K562 (cell line): Measurements from ENCODE around the gene PPIL1. TPM values are rescaled to one million over a fixed set of nuclear protein-coding genes. Genes with fewer than 3 reads are reported as not detected.

Experiments
- ATF1 ChIP-seq, 2 experiments: fragments of 450-650 bp in 1 of 2; IDR thresholded peaks; 2 replicates each; pipeline ENCODE4 v1.6.1; 2016; ENCODE audit warnings: missing compliant biosample characterization in 1 of 2, missing genetic modification characterization in 1 of 2
- CHD4 ChIP-seq: fragments of 200-600 bp; sonication (generic); IDR thresholded peaks from 3 replicates; pipeline ENCODE4 v1.6.1; 2012; ENCODE audit warnings: low read depth, mild to moderate bottlenecking, mixed read lengths, low read length, inconsistent platforms; ENCODE audit not compliant: insufficient read depth, insufficient replicate concordance, poor library complexity, severe bottlenecking
- DACH1 ChIP-seq: fragments of 450-650 bp; IDR thresholded peaks from 2 replicates; pipeline ENCODE4 v1.6.1; 2018; ENCODE audit not compliant: partially characterized antibody
- DPF2 ChIP-seq: fragments of 450-650 bp; IDR thresholded peaks from 2 replicates; pipeline ENCODE4 v1.6.1; 2016
- ELF2 ChIP-seq: fragments of 250-450 bp; sonication (Bioruptor Pico); IDR thresholded peaks from 2 replicates; pipeline ENCODE4 v1.5.0; 2021; ENCODE audit warnings: mild to moderate bottlenecking
- FOS ChIP-seq: IDR thresholded peaks from 3 replicates; pipeline ENCODE4 v1.6.1; 2011; ENCODE audit not compliant: insufficient read length; ENCODE audit errors: extremely low read depth
- GABPB2 ChIP-seq: fragments of 250-450 bp; sonication (Bioruptor Pico); conservative IDR thresholded peaks from 2 replicates; pipeline ENCODE4 v1.5.1; 2021; ENCODE audit warnings: mild to moderate bottlenecking
- GATAD2A ChIP-seq: fragments of 450-650 bp; IDR thresholded peaks from 2 replicates; pipeline ENCODE4 v1.6.1; 2017
- HNRNPL ChIP-seq: fragments of 200-400 bp; formaldehyde crosslinking; IDR thresholded peaks from 2 replicates; pipeline ENCODE4 v1.6.1; 2017; ENCODE audit warnings: low read depth, mild to moderate bottlenecking, low read length
- HNRNPLL ChIP-seq: fragments of 200-400 bp; formaldehyde crosslinking; IDR thresholded peaks from 2 replicates; pipeline ENCODE4 v1.6.1; 2017; ENCODE audit warnings: low read length, low read depth, mild to moderate bottlenecking; ENCODE audit not compliant: poor library complexity, severe bottlenecking
- IFI16 ChIP-seq: fragments of 250-450 bp; sonication (Bioruptor Pico); IDR thresholded peaks from 2 replicates; pipeline ENCODE4 v2.1.2; 2022; ENCODE audit warnings: mild to moderate bottlenecking, inconsistent platforms
- PHB ChIP-seq: fragments of 250-450 bp; sonication (Bioruptor Pico); IDR thresholded peaks from 2 replicates; pipeline ENCODE4 v1.5.0; 2021
- PHF20 ChIP-seq: fragments of 450-650 bp; IDR thresholded peaks from 2 replicates; pipeline ENCODE4 v1.6.1; 2018; ENCODE audit not compliant: partially characterized antibody
- TCF7L2 ChIP-seq: fragments of 150-350 bp; IDR thresholded peaks from 2 replicates; pipeline ENCODE4 v1.6.1; 2016; ENCODE audit warnings: low read depth, mild to moderate bottlenecking, low read length, moderate library complexity
- ZNF263 ChIP-seq: sonication (generic); formaldehyde crosslinking; IDR thresholded peaks from 2 replicates; pipeline ENCODE4 v1.8.0; 2022; ENCODE audit warnings: mild to moderate bottlenecking, missing genetic modification reagents, borderline replicate concordance
- ZNF277 ChIP-seq: fragments of 250-450 bp; sonication (Bioruptor Pico); IDR thresholded peaks from 2 replicates; pipeline ENCODE4 v1.8.0; 2022; ENCODE audit warnings: inconsistent platforms, mild to moderate bottlenecking, moderate library complexity, borderline replicate concordance
- ZNF586 ChIP-seq: fragments of 450-650 bp; formaldehyde crosslinking; conservative IDR thresholded peaks from 2 replicates; pipeline ENCODE4 v1.4.0; 2020; ENCODE audit warnings: mild to moderate bottlenecking, moderate library complexity
- ZNF75A ChIP-seq: fragments of 450-650 bp; formaldehyde crosslinking; IDR thresholded peaks from 2 replicates; pipeline ENCODE4 v1.4.0; 2020; ENCODE audit warnings: mild to moderate bottlenecking
- ZNF79 ChIP-seq: fragments of 250-450 bp; sonication (Bioruptor Pico); IDR thresholded peaks from 2 replicates; pipeline ENCODE4 v1.4.0; 2020; ENCODE audit warnings: low read depth, mild to moderate bottlenecking, moderate library complexity
- polyA plus RNA-seq, 8 experiments: library from polyadenylated mRNA; depleted of rRNA in 4 of 8; stranded (reverse) in 5 of 8; unstranded in 3 of 8; fragments of >200 nt; fragmentation: Nextera tagmentation in 2 of 8; fragmentation: Illumina TruSeq in 1 of 8; extraction: Ambion mirVana in 2 of 8; extraction: Trizol in 1 of 8; gene quantifications; 2 replicates each; pipeline versions ENCODE4 v1.2.1 to v1.2.3, GENCODE V29; 2011 to 2014; ENCODE audit warnings: inconsistent platforms in 1 of 8, missing spikeins in 1 of 8
- total RNA-seq, 7 experiments: library from RNA; depleted of rRNA in 6 of 7; stranded (reverse); fragments of >200 nt in 6 of 7; fragmentation: Illumina TruSeq in 2 of 7; extraction: Trizol in 2 of 7; gene quantifications; 2 replicates each; pipeline versions ENCODE4 v1.2.1 to v1.2.3, GENCODE V29; 2011 to 2021; ENCODE audit warnings: low replicate concordance in 1 of 7
- TF ChIP-seq, protein P1 (sequence below): fragments of 450-650 bp; formaldehyde crosslinking; IDR thresholded peaks from 2 replicates; pipeline ENCODE4 v1.4.0; 2020; ENCODE audit warnings: mild to moderate bottlenecking, moderate library complexity
- TF ChIP-seq, protein P2 (sequence below): sonication (generic); formaldehyde crosslinking; IDR thresholded peaks from 2 replicates; pipeline ENCODE4 v1.8.0; 2022; ENCODE audit warnings: mild to moderate bottlenecking, missing genetic modification reagents
- TF ChIP-seq, protein P3 (sequence below), 2 experiments: fragments of 450-650 bp; IDR thresholded peaks; 2 replicates each; pipeline ENCODE4 v1.6.1; 2016

The PPIL1 gene
- total and polyA plus RNA-seq, 9 of the 15 experiments (the other 6 are each of a cell fraction or from before 2014, with no cell fraction given), result 65.8 to 205 (median 130) TPM

DNA sequence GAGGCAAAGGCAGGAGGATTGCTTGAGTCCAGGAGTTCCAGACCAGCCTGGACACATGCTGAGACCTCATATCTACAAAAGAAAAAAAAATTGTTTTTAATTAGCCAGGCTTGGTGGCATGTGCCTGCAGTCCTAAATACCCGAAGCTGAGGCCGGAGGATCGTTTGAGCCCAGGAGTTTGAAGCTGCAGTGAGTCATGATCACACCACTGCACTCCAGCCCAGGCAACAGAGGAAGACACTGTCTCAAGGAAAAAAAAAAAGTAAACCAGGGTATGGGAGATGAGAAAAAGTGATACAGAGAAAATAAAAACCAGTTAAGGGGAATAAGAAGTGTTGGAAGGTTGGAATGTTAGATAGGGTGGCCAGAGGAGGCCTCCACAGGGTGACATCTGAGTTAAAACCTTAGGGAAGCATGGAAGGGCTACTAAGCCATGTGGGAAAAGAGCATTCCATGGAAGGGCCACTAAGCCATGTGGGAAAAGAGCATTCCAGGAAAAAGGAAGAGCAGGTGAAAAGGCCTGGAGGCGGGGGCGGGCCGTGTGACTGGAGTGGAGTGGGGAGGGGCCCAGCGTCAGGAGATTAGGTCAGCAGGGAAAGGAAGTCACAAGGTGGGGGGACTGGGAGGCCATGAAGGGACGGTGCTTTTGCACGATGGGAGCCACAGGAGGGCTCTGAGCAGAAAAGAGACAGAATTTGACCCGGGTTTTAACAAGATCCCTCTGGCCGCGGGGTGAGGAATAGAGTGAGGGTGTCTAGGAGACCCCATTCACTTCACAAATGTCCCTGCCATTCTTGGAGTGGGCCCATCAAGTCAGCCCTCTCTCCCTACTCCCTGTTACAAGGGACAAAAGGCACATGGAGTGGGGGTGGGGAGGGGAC, 53.7 kb downstream of the PPIL1 start (continued):
- TF ChIP-seq ATF1 (CRISPR knock-in tag; IDR thresholded peaks at IDR 0.05), result no peak
- TF ChIP-seq ATF1 (tag; IDR thresholded peaks at IDR 0.05), result peak; percentile 58; the same call in 1 of the 2 replicates
- TF ChIP-seq FOS, result peak; percentile 12
- TF ChIP-seq, protein P1, sequence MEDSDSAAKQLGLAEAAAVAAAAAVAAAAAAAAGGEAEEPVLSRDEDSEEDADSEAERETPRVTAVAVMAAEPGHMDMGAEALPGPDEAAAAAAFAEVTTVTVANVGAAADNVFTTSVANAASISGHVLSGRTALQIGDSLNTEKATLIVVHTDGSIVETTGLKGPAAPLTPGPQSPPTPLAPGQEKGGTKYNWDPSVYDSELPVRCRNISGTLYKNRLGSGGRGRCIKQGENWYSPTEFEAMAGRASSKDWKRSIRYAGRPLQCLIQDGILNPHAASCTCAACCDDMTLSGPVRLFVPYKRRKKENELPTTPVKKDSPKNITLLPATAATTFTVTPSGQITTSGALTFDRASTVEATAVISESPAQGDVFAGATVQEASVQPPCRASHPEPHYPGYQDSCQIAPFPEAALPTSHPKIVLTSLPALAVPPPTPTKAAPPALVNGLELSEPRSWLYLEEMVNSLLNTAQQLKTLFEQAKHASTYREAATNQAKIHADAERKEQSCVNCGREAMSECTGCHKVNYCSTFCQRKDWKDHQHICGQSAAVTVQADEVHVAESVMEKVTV, result no peak
- no peak for TF ChIP-seq ELF2
- TF ChIP-seq ZNF75A (CRISPR knock-in tag), result 0 out of 2 replicates have a peak, but pooled peaks have one; percentile 5
- TF ChIP-seq HNRNPLL, result no peak
- no peak for TF ChIP-seq TCF7L2
- no peak for TF ChIP-seq ZNF79 (CRISPR knock-in tag)
- no peak for TF ChIP-seq IFI16 (CRISPR knock-in tag)
- TF ChIP-seq CHD4, result no peak
- TF ChIP-seq ZNF586 (CRISPR knock-in tag), result no peak
- TF ChIP-seq DPF2, result peak; percentile 93
- no peak for TF ChIP-seq GABPB2 (CRISPR knock-in tag)
- peak; percentile 19; the same call in 1 of the 2 replicates for TF ChIP-seq ZNF263 (CRISPR knock-in tag)
- TF ChIP-seq HNRNPL, result no peak
- TF ChIP-seq DACH1, result no peak
- TF ChIP-seq GATAD2A, result peak; percentile 86
- no peak for TF ChIP-seq ZNF277
- TF ChIP-seq, protein P2, sequence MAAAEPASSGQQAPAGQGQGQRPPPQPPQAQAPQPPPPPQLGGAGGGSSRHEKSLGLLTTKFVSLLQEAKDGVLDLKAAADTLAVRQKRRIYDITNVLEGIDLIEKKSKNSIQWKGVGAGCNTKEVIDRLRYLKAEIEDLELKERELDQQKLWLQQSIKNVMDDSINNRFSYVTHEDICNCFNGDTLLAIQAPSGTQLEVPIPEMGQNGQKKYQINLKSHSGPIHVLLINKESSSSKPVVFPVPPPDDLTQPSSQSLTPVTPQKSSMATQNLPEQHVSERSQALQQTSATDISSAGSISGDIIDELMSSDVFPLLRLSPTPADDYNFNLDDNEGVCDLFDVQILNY (CRISPR knock-in tag), result no peak
- TF ChIP-seq PHF20, result no peak
- TF ChIP-seq PHB (CRISPR knock-in tag), result no peak
- TF ChIP-seq, protein P3, sequence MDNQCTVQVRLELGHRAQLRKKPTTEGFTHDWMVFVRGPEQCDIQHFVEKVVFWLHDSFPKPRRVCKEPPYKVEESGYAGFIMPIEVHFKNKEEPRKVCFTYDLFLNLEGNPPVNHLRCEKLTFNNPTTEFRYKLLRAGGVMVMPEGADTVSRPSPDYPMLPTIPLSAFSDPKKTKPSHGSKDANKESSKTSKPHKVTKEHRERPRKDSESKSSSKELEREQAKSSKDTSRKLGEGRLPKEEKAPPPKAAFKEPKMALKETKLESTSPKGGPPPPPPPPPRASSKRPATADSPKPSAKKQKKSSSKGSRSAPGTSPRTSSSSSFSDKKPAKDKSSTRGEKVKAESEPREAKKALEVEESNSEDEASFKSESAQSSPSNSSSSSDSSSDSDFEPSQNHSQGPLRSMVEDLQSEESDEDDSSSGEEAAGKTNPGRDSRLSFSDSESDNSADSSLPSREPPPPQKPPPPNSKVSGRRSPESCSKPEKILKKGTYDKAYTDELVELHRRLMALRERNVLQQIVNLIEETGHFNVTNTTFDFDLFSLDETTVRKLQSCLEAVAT (IDR thresholded peaks at IDR 0.05), result peak; percentile 58 to 81; a peak in 1 of 4 replicates
